Stimulated activated naive CD8-positive, alpha-beta T cell treated with anti-CD3 and anti-CD28 coated beads, Interleukin-15, Interleukin-2, amounts not matched to agents 100 U/mL and 50 U/mL, for 24 hours (primary cell): ENCODE results near the gene SNX9.

Experiments used
- ATAC-seq: fragments of 150-1000 bp; cut with Tn5 transposase; one replicate; pipeline ENCODE4 v1.10.0; 2021
- DNase-seq: peaks from one replicate; pipeline ENCODE4 v3.0.0; 2021

SNX9 gene

GRCh38 chr6:157859775-157860504, 36.9 kb downstream of the SNX9 start:
- no peak for DNase-seq
- no peak for ATAC-seq

- DNase-seq (no peak), ATAC-seq (peak; percentile 96)
Observed at GRCh38 chr6:157860505-157860991, 37.5 kb downstream of the SNX9 start.

- ATAC-seq = no peak
- DNase-seq = no peak
Observed at GRCh38 chr6:157861184-157861583, 38.1 kb downstream of the SNX9 start.

GRCh38 chr6:157861814-157862213, 38.8 kb downstream of the SNX9 start:
- DNase-seq (no peak), ATAC-seq (no peak)

GRCh38 chr6:157862706-157863105, 39.7 kb downstream of the SNX9 start:
- ATAC-seq = no peak

GRCh38 chr6:157864185-157864761, 41.2 kb downstream of the SNX9 start:
- DNase-seq (peak; percentile 41), ATAC-seq (peak; percentile 42)

More at GRCh38 chr6:157862706-157863105, 39.7 kb downstream of the SNX9 start:
- DNase-seq = no peak

- DNase-seq = no peak
- ATAC-seq = no peak
Observed at GRCh38 chr6:157865249-157865648, 42.2 kb downstream of the SNX9 start.

GRCh38 chr6:157867155-157867559, 44.1 kb downstream of the SNX9 start:
- ATAC-seq (peak; percentile 67), DNase-seq (no peak)

GRCh38 chr6:157867981-157868380, 44.9 kb downstream of the SNX9 start:
- no peak for DNase-seq
- no peak for ATAC-seq

GRCh38 chr6:157868835-157869234, 45.8 kb downstream of the SNX9 start:
- DNase-seq (no peak), ATAC-seq (no peak)

- ATAC-seq (no peak), DNase-seq (no peak)
Observed at GRCh38 chr6:157869673-157870302, 46.7 kb downstream of the SNX9 start.

- ATAC-seq (peak; percentile 83), DNase-seq (peak; percentile 92)
Observed at GRCh38 chr6:157873735-157874344, 50.8 kb downstream of the SNX9 start.

- DNase-seq (no peak), ATAC-seq (no peak)
Observed at GRCh38 chr6:157877149-157877548, 54.1 kb downstream of the SNX9 start.

- no peak for DNase-seq
- ATAC-seq = peak; percentile 62
Observed at GRCh38 chr6:157877573-157878438, 54.8 kb downstream of the SNX9 start.

GRCh38 chr6:157879034-157879872, 56.2 kb downstream of the SNX9 start:
- no peak for DNase-seq
- ATAC-seq = no peak

GRCh38 chr6:157879873-157880254, 56.8 kb downstream of the SNX9 start:
- DNase-seq (no peak), ATAC-seq (no peak)

GRCh38 chr6:157880534-157880933, 57.5 kb downstream of the SNX9 start:
- DNase-seq (no peak), ATAC-seq (no peak)

GRCh38 chr6:157881342-157881741, 58.3 kb downstream of the SNX9 start:
- ATAC-seq (no peak), DNase-seq (no peak)

- ATAC-seq (no peak), DNase-seq (no peak)
Observed at GRCh38 chr6:157884756-157885155, 61.7 kb downstream of the SNX9 start.

- ATAC-seq (peak; percentile 92), DNase-seq (peak; percentile 55)
Observed at GRCh38 chr6:157885211-157885788, 62.3 kb downstream of the SNX9 start.

GRCh38 chr6:157885876-157886275, 62.8 kb downstream of the SNX9 start:
- peak; percentile 58 for ATAC-seq
- DNase-seq = no peak
